Myocyte (in vitro differentiated cells): ENCODE measurements around the gene IRF2BPL. TPM values are rescaled to one million over a fixed set of nuclear protein-coding genes. Genes with fewer than 3 reads are reported as not detected.

ENCODE experiments used
- DNase-seq: peaks from one replicate; pipeline ENCODE4 v3.0.0-alpha.2; 2012; ENCODE audit warnings: low read depth
- polyA plus RNA-seq: library from polyadenylated mRNA; unstranded; fragments of >200 nt; gene quantifications from one replicate; pipeline ENCODE4 v1.2.1, GENCODE V29; 2012; ENCODE audit warnings: missing spikeins
- total RNA-seq: library from RNA; depleted of rRNA; stranded (reverse); fragments of >200 nt; gene quantifications from 2 replicates; pipeline ENCODE4 v1.2.3, GENCODE V29; 2014

The IRF2BPL gene
- 78.2 and 114 TPM in 2 replicates for total RNA-seq
- polyA plus RNA-seq = 43.7 TPM

GRCh38 chr14:77028384-77029231, at the start of gene IRF2BPL:
IRF2BPL (minus strand) TSS chr14:77028708; CDS start chr14:77027792, 916 bp downstream.
- peak; percentile 99 for DNase-seq

DNA sequence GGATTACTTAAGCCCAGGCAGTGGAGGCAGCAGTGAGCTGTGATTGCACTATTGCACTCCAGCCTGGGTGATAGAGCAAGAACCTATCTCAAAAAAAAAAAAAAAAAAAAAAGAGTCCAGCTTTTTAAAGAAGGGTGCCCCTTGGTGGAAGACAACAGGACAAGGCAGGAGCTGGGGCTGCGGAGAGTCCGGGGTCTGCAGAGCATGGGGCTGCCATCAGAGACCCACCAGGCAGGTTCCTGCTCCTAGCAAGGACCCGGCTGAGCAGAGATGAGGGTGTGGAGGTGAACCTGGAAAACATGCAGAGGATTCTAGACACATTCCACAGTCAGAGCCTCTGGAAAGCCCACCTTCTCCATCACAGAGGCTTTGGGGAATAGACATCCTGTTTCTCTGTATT, 48.5 kb upstream of the IRF2BPL start:
- DNase-seq = no peak

DNA sequence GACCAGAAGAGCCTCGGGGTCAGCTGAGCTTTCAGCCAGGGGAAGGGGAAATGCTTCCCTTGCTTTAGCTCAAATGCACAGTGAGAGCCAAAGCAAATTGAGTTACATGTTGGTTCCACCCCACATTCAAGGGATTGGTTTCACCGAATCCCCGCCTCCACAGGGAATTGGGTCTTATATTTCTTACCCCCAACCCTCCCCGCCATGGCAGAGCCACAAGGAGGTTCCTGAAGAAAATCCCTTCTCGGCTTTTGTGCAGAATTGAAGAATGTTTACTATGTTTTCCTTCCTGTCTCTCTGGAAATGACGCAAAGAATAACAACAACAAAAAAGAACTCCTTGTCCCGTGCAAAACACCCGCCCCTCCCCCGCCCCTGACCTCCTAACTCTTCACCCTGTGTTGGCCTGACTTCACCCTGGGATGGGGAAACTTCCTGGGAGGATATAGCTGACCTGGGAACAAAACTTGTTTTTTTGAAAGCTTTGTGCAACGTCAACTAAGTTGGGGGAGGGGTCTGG, 47.7 kb upstream of the IRF2BPL start:
- DNase-seq = peak; percentile 58

GRCh38 chr14:77074969-77075368, 46.5 kb upstream of the IRF2BPL start:
- no peak for DNase-seq

- no peak for DNase-seq
Measured at GRCh38 chr14:77071938-77072388, 43.5 kb upstream of the IRF2BPL start.

DNA sequence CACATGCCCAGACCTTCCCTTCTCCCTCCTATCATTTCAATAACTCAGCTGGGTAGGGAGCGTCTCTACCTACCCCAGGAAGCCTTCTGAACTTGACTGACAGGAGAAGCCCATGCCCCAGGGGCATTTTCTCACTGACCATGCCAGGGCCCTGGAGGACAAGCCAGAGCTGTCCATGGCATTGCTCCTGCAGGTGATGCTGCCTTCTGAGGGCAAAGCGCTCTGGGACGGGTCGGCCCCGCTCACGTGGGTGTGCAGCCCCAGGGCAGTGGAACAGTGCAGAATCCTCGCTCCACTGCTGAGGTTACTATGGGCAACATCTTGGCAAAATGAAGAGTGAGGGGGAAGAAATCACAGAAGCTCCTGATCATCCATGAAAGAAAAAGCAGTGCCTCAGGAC, 41.0 kb upstream of the IRF2BPL start:
- DNase-seq = no peak

DNA sequence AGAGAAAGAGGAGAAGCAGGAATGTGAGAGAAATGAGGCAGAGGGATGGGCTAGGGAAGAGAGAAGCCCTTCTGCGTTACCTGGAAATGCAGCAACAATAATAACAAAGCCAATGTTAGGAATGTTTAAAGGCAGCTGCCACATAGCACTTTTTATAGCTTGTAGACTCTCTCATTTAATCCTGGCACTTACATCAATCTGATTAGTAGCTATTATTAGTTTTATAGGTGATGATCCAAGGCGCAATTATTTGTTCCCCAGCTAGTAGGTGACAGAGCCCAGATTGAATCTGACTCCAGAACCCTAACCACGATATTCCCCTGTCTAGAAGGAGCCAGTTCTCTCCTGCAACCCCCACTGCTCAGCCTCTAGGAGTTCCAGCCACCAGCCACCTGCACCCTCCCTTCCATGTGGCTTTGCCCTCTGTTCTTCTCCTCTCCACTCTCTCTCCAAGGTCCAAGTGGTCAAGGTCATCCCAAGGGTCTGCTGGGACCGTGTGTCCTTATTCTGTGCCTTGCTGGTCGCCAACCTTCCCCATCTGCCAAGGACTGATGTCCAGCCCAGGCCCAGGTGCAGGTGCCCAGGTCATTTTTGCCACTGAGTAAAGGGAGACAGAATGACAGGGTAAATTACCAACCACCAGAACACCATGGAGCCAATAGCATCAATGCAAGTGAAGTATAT, 40.2 kb upstream of the IRF2BPL start:
- no peak for DNase-seq

- DNase-seq = peak; percentile 73
Measured at GRCh38 chr14:77067632-77068516, 39.4 kb upstream of the IRF2BPL start.

DNA sequence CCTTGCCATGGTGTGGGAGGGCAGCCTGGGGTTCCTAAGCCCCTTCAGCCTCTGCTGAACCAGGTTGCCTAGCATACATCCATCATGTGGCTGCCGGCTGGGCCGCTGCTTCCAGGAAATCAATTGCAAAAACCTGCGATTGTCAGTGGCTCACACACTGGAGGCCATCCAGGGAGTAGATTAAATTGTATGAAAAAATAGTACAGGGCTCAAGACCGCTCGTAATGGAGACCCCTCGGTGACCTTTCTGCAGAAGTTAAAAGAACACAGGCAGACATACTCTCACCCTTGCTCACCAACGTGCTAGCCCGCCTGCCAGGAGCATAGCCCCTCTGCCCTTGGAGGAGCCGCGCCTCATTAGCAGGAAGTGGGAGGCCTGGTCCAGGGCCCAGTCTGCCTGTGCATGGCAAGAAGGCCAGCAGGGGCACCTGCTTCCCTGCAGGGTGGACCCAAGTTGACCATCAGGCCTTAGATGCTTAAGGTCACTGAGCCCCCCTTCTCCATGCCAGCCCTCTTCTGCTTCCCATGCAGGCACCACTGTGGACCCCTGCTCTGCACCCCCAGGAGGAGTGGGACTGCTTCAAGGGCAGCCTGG, 38.2 kb upstream of the IRF2BPL start:
- no peak for DNase-seq

DNA sequence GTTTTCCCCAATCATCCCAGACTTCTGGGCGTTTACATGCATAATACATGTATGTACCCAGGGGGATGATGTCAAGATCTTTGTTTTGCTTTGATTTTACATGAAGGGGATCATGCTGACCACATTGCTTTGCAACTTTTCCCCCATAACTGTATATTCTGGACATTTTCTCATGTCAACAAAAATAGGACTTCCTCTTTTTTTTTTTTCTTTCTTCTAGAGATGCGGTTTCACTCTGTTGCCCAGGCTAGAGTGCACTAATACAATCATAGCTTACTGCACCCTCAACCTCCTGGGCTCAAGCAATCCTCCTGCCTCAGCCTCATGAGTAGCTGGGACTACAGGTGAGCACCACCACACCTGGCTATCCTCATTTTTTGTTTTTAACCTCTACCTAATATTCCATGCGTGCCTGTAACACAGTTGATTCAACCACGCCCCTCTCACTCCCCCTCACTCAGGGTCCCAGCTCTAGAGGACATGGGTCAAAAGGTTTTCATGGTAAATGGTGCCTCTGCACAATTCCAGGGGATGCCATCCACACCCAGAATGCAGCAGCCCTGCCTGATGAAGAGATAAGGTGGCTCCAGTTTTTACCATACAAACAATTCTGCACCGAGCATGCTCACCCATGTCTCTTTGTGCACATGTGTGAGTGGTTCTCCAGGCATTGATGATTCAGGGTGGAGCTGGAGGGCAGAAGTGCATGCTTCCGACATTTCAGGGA, 37.5 kb upstream of the IRF2BPL start:
- DNase-seq = no peak

GRCh38 chr14:77064521-77065178, 36.1 kb upstream of the IRF2BPL start:
- DNase-seq = peak; percentile 77

DNA sequence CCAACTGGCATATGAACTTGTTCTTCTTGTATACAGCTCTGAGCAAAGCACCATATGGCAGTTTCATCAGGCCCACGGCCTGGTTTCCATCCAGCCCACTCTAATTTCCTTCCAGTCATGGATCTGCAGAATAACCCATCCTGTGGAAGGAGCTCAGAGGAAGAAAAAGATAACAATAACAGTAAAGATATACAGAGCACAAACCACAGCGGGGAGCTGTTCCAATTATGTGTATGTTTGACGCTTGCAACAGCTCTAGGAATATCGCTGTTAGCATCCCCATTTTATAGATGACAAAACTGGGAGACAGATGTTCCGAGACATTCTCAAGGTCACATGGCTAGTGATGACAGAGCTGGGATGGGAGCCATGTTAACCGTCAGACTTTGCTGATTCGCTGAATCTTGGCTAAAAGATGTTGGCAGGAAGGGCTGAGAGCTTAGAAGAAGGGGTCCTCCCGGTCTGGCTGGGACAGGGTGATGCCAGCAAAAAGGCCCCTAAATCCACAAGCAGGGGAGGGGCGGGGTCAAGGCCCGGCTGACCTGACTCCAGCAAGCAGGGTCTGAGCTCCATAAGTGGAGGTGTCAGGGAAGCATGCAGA, 35.2 kb upstream of the IRF2BPL start:
- DNase-seq = no peak

DNA sequence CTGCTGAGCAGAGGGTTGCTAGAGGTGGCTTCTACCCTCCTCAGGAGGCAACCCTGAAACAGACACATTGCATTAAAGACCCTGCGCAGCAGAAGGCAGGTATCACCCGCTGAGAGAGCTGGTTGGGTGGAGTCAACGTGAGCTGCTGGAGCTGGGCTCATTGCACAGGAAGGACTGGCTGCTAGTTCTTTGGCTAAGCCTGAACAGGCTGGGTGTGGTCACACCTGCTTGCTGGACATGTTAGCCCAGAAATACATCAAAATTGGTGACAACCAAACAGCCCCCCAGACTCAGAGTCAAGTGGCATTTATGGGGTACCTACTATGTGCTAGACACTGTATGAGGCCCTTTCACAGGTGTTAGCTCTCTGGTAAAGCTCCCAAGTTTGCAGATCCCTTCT, 33.8 kb upstream of the IRF2BPL start:
- DNase-seq = no peak

DNA sequence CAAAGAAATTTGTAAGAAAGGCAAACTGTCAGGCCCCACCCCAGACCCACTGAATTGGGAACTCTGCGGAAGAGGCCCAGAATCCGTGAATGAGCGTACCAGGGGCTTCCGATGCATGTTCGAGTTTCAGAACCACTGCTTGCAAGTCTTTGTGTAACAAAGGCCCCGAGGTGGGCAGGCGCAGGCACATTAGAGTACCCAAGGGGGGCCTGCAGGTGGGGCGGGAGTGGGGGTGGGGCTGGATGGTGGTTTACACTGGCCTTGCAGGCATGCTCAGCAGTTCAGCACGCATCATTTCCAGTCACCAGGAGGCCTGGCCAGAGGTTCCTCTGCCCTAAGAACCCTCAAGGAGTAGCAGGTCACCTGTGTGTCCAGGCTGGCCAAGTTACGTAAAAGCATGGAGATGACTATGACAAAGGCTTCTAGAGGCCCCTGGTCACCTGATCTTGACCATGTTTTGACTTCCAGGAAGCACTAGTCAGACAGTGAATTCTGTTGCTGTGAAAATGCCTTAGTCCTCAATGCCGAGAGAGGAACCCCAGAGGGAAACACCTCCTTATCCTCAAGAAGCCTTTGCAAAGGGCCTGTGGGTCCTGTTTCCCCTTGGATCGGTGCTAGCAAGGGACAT, 33.2 kb upstream of the IRF2BPL start:
- DNase-seq = no peak

GRCh38 chr14:77059276-77059915, 30.9 kb upstream of the IRF2BPL start:
- DNase-seq = peak; percentile 92

- no peak for DNase-seq
Measured at GRCh38 chr14:77058785-77059184, 30.3 kb upstream of the IRF2BPL start.

- DNase-seq = no peak
Measured at GRCh38 chr14:77058117-77058516, 29.6 kb upstream of the IRF2BPL start.

- DNase-seq = peak; percentile 77
Measured at GRCh38 chr14:77055981-77056380, 27.5 kb upstream of the IRF2BPL start.
